HG03432 (cell line): ENCODE data around the gene E2F1.

Source experiments
- ATAC-seq: cut with Tn5 transposase; IDR thresholded peaks from one replicate; pipeline ENCODE4 v1.9.1; 2021; ENCODE audit warnings: mild to moderate bottlenecking, moderate library complexity; ENCODE audit not compliant: unreplicated experiment

E2F1 gene

DNA sequence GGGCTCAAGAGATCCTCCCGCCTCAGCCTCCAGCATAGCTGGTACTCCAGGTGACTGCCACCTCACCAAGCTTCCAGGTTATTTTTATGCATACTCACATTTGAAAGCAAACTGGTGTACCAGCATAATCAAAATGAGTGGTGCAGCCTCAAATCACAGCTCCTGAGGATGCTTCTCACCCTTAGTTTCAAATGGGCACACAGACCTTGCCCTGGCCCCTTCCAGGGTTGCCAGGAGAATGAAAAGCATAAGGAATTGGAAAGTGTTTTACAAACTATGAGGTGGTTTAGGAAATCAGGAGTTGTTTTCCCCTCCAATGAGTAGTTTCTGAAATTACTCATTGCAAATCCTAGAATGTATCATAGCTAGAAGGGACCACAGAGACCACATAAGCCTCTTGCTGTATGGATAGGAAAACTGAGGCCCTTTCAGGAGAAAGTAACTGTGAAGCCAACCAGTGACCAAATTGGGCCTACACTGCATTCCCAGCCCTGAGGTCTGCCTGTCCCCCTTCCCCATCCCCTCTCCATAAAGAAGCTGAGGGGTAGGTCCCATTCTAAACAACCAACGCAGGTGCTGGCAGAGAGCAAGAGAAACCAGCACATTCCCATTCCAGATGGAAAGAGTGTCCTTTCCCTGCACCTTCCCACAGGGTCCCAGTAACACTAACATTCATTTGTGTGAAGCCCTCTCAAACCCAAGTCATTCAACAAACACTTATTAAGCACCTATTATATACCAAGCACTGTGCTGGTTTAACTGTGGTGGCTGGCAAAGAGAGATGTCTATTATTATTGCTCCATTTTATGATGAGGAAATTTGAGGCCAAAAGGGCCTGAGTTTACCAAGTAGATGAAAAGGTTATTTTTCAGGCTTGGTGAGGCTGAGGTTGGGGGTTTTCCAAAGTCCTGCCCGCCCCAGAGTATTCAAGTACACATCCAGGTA lies 2.1 kb upstream of the E2F1 start:
- no peak for ATAC-seq

- no peak for ATAC-seq
These were observed 1.3 kb upstream of the E2F1 start for GRCh38 chr20:33687370-33687915.

- ATAC-seq = no peak
These were observed 790 bp upstream of the E2F1 start for GRCh38 chr20:33686984-33687366.

- peak; percentile 40 for ATAC-seq
These were observed 671 bp downstream of the E2F1 start for GRCh38 chr20:33685328-33686099.

DNA sequence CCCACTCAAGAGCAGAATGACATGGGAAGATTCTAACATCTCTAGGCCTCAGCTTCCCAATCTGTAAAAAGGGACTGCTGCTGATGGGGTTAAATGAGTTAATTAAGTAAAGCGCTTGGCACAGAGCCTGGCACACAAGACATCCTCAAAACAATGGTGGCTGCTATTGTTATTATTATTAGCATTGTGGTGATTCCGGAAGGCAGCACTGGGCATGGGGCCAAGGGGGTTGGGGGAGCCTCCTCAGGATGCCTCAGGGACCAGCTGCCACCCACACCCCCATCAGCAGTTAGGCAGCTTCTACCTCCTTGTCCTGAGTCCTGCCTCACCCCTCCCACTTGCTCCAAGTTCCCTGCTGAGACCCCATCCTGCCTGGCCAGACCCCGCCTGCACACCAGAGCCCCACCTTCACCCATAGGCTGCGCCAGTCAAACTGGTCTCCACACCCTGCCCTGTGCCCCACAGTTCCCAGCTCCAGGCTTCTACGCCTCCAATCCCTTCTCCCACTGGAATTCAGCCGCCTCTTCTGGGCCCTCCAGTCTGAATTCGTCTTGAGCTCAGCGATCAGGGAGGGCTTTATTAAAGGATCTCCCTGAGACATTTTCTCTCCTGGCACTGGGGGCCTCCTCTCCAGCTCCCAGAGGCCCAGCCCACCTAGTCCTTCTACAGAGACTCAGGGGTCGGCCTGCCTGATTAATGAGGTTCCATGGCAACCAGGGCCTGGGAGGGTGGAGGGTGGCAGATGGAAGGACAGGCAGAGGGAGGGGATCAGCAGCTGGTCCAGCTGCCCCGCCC lies 1.5 kb downstream of the E2F1 start:
- ATAC-seq = no peak

GRCh38 chr20:33681728-33682353 lies 4.3 kb downstream of the E2F1 start:
- no peak for ATAC-seq

- ATAC-seq = no peak
These were observed 4.9 kb downstream of the E2F1 start for GRCh38 chr20:33681288-33681687.

DNA sequence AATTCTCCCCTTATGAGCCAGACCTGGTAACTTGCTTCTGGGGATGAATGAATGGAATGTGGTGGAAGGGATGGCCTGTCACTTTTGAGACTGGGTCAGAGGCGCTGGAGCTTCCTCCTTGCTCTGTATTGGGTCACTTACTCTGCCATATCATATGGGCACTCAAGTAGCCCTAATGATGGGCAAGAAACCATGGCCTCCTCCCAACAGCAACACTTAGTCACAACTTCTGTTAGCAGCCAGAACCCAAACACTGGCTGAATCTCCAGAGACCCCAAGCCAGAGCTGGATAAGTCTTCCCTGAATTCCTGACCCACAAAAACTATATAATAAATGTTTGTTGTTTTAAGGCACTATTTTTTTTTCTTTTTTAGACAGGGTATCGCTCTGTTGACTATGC lies 5.5 kb downstream of the E2F1 start:
- ATAC-seq = no peak

DNA sequence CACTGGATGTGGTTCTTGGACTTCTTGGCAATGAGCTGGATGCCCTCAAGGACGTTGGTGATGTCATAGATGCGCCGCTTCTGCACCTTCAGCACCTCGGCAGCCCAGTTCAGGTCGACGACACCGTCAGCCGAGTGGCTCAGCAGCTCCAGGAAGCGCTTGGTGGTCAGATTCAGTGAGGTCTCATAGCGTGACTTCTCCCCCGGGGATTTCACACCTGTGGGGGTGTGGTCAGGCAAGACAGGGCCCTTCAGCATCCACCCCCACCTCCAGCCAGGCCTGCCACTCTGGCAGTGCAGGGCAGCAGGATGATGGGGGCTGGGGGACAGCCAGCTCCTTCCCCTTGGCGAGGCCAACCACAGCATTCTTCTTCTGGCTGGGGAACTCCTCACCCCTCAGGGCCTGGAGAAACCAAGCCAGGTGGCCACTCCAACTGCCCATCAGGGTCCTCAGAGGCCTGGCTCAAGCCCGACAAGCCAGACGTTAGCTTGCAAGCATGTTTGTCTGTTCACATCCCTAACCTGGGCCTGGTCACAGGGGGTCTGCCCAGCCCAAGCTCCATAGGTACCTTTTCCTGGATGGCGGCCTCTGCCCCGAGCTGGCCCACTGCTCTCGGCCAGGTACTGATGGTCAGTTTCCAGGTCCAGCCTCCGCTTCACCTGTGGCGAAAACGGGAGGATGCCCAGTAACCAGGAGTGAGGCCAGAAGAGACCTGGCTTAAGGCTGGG lies 6.3 kb downstream of the E2F1 start:
- ATAC-seq = peak; percentile 59

GRCh38 chr20:33677991-33678702 lies 8.0 kb downstream of the E2F1 start:
- ATAC-seq = no peak

DNA sequence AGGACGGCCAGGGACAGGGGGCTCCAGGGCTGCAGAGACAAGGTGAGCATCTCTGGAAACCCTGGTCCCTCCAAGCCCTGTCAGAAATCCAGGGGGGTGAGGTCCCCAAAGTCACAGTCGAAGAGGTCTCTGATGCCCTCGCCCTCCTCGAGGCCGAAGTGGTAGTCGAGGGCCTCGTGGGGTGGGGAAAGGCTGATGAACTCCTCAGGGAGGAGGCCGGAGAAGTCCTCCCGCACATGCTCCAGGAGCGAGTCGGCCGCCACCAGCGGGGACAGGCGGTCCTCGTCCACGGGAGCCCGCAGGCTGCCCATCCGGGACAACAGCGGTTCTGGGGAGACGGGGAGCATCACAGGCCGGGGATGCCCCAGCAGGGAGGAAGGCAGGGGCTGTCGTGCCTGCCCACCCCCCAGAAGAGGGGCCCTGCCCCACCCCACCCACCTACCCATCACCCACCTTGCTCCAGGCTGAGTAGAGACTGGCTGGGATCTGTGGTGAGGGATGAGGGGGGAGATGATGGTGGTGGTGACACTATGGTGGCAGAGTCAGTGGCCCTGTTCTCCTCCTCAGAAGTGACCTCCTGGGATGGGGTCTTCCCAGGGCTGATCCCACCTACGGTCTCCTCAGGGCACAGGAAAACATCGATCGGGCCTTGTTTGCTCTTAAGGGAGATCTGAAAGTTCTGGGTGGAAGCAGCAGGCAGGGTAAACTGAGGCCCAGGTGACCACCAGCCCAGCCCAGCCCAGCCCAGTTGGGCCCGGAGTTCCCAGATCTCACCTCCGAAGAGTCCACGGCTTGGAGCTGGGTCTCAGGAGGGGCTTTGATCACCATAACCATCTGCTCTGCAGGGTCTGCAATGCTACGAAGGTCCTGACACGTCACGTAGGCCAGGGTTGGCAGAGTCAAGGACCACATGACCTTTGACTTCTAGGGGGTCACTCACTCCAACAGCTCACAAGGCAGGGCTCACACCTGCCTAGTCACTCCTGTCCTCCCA lies 9.2 kb downstream of the E2F1 start:
- no peak for ATAC-seq

DNA sequence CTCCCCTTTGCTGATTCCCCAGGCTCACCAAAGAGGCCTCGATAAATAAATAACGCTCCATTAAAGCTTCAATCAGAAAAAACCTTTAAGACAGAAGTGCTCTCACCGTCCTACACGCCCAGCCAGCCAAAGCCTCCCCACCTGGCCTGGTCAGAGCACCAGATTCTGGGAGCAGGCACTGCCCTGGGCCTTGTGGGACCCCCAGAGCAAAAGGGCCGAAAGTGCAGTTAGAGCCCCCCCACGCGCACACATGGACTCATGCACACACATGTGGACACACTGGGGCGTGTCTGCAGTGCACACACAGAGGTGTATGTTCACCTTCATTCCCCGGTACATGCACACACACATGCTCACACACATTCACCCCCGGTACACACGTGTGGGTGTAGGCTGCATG lies 10.1 kb downstream of the E2F1 start:
- ATAC-seq = no peak

DNA sequence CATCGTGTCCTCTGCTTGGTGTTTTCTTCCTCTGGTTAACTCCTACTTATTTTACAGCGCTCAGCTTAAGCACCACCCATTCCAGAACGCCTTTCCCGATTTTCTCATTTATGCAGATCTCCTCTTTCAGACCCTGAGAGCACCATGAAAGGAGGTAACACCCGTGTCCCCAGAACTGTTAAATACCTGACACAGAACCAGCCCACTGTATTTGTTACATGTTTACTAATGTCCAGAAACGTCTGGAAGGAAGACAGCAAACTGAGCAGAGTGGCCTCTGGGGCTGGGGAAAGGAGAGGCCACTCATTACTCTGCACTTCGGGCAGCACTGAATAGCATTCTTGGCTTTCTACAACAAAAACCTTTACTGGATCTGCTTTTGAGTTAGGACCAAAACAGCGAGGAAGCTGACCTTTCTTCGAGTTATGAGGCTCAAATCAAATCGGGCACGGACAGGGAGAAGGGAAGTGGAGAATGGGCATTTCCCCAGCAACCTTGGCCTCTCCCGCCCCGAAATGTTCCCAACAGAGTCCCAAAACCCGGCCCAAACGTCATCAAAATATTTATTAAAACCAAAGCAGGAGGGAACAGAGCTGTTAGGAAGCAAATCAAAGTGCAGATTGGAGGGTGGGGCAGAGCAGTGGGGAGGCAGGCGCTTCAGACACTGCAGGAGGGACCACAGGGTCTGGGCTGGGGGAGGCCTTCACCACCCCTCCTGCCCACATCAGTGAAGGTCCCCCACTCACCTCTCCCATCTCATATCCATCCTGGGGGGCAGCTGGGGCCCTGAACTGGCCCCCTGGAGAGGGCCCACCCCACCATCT lies 10.8 kb downstream of the E2F1 start:
- no peak for ATAC-seq

- peak; percentile 65 for ATAC-seq
These were observed 11.7 kb downstream of the E2F1 start, which contains the start of gene NECAB3 for GRCh38 chr20:33674294-33675135. Gene NECAB3 (minus strand): TSS chr20:33674428. CDS start chr20:33674352, 76 bp downstream.

GRCh38 chr20:33673410-33674293 lies 12.5 kb downstream of the E2F1 start:
- no peak for ATAC-seq
